Parietal lobe (tissue), 2 donors: ENCODE data around the gene TUBD1. TPM values are rescaled to one million over a fixed set of nuclear protein-coding genes. Genes with fewer than 3 reads are reported as not detected.

Experiments
- small RNA-seq: library from RNA; depleted of rRNA; stranded (forward); fragments of <200 nt; gene quantifications from one replicate; pipeline ENCODE3, GENCODE V24; 2014; ENCODE audit warnings: low replicate concordance
- total RNA-seq: library from RNA; depleted of rRNA; stranded (reverse); fragments of >200 nt; gene quantifications from one replicate; pipeline ENCODE4 v1.2.3, GENCODE V29; 2014

The TUBD1 gene, protein sequence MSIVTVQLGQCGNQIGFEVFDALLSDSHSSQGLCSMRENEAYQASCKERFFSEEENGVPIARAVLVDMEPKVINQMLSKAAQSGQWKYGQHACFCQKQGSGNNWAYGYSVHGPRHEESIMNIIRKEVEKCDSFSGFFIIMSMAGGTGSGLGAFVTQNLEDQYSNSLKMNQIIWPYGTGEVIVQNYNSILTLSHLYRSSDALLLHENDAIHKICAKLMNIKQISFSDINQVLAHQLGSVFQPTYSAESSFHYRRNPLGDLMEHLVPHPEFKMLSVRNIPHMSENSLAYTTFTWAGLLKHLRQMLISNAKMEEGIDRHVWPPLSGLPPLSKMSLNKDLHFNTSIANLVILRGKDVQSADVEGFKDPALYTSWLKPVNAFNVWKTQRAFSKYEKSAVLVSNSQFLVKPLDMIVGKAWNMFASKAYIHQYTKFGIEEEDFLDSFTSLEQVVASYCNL
- 11.6 TPM for total RNA-seq

GRCh38 chr17:59892924-59893675 lies at the start of gene TUBD1, which contains the start of gene RPS6KB1:
TSS of gene TUBD1 (minus strand) at chr17:59892943. CDS start at chr17:59891002, 1,941 bp downstream.
TSS of gene RPS6KB1 (plus strand) at chr17:59893121. CDS start at chr17:59893185, 64 bp downstream.

Small RNA genes within 50 kb of the gene (small RNA-seq; reads per million reads assigned to genes)
- gene RNU6-450P: not detected
- not detected for gene RPS29P21

Other genes with a start within 250 kb of the TUBD1 start
- gene PTRH2, start 185.5 kb downstream of the TUBD1 start, total RNA-seq: 32.2 TPM
- gene VMP1, start 185.3 kb downstream of the TUBD1 start, total RNA-seq: 166 TPM
- gene RPS6KB1, start 178 bp upstream of the TUBD1 start, total RNA-seq: 62.3 TPM
- gene RNFT1, start 71.8 kb upstream of the TUBD1 start, total RNA-seq: 25.4 TPM
- gene HEATR6, start 186.0 kb upstream of the TUBD1 start, total RNA-seq: 28.5 TPM